NT2/D1 (cell line): ENCODE results near the gene NAA38.

Source experiments
- SUZ12 ChIP-seq: IDR thresholded peaks from 2 replicates; pipeline ENCODE4 v1.6.1; 2011; ENCODE audit not compliant: insufficient read length, insufficient read depth; ENCODE audit errors: extremely low read depth
- YY1 ChIP-seq: IDR thresholded peaks from 2 replicates; pipeline ENCODE4 v1.6.1; 2011; ENCODE audit not compliant: insufficient read length, insufficient read depth

- no peak for TF ChIP-seq YY1
- TF ChIP-seq SUZ12: no peak
These were observed 10.5 kb upstream of the NAA38 start for GRCh38 chr17:7867881-7868329.
